GM12873 (cell line): ENCODE data around the gene CIAO2B.

Experiments
- TF ChIP-seq, protein P1 (sequence below): IDR thresholded peaks from 2 replicates; pipeline ENCODE4 v1.5.1; 2012; ENCODE audit warnings: low read depth, mild to moderate bottlenecking, moderate library complexity, low read length, control low read depth; ENCODE audit not compliant: insufficient read depth; ENCODE audit errors: missing control alignments

CIAO2B gene

DNA sequence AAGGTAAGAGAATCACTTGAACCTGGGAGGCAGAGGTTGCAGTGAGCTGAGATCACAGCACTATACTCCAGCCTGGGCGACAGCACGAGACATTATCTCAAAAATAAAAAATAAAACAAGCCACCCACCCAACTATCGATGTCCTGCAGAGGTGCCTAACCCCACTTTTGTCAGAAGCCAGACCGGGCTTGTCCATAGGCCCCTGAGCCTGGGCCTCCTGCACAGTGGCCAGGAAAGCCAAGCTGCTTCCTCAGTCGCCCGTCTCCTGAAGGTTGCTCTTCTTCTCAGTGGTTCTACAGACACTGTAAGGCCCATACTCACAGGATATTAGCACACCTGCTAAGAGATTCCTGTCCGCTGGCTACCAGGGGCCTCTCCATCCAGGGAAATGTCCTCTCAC is 12.3 kb upstream of the CIAO2B start:
- TF ChIP-seq, protein P1, sequence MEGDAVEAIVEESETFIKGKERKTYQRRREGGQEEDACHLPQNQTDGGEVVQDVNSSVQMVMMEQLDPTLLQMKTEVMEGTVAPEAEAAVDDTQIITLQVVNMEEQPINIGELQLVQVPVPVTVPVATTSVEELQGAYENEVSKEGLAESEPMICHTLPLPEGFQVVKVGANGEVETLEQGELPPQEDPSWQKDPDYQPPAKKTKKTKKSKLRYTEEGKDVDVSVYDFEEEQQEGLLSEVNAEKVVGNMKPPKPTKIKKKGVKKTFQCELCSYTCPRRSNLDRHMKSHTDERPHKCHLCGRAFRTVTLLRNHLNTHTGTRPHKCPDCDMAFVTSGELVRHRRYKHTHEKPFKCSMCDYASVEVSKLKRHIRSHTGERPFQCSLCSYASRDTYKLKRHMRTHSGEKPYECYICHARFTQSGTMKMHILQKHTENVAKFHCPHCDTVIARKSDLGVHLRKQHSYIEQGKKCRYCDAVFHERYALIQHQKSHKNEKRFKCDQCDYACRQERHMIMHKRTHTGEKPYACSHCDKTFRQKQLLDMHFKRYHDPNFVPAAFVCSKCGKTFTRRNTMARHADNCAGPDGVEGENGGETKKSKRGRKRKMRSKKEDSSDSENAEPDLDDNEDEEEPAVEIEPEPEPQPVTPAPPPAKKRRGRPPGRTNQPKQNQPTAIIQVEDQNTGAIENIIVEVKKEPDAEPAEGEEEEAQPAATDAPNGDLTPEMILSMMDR: no peak

- TF ChIP-seq, protein P1: no peak
Observed at GRCh38 chr16:66945939-66946338, 11.7 kb upstream of the CIAO2B start.

- TF ChIP-seq, protein P1: no peak
Observed at GRCh38 chr16:66944054-66944441, 9.8 kb upstream of the CIAO2B start.

GRCh38 chr16:66943426-66944053 is 9.3 kb upstream of the CIAO2B start:
- TF ChIP-seq, protein P1: no peak

- TF ChIP-seq, protein P1: no peak
Observed at GRCh38 chr16:66942981-66943380, 8.8 kb upstream of the CIAO2B start.

- TF ChIP-seq, protein P1: no peak
Observed at GRCh38 chr16:66940236-66940635, 6.0 kb upstream of the CIAO2B start.

GRCh38 chr16:66939366-66939765 is 5.2 kb upstream of the CIAO2B start:
- TF ChIP-seq, protein P1: no peak
